ENCODE data around the gene CENPA.

DNA sequence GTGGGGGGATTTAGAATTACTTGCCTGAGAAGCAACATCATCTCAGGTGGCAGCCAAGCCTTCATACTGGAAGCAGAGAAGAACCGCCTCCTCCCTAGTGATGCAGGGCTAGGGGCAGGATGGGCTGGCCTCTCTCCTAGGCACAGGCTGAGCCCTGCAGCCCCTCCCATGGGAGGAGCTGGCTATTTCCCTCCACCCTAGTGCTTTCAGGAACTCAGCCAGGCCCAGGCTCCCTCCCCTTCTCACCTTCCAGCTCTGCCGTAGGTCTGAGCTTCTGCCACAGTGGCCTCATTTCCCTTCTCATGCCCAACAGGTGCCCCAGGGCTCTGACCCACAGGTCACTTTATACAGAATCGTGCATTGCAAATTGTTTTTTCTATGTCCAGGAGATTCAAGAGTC lies 31.0 kb downstream of the CENPA start:
- TF ChIP-seq, protein P1, sequence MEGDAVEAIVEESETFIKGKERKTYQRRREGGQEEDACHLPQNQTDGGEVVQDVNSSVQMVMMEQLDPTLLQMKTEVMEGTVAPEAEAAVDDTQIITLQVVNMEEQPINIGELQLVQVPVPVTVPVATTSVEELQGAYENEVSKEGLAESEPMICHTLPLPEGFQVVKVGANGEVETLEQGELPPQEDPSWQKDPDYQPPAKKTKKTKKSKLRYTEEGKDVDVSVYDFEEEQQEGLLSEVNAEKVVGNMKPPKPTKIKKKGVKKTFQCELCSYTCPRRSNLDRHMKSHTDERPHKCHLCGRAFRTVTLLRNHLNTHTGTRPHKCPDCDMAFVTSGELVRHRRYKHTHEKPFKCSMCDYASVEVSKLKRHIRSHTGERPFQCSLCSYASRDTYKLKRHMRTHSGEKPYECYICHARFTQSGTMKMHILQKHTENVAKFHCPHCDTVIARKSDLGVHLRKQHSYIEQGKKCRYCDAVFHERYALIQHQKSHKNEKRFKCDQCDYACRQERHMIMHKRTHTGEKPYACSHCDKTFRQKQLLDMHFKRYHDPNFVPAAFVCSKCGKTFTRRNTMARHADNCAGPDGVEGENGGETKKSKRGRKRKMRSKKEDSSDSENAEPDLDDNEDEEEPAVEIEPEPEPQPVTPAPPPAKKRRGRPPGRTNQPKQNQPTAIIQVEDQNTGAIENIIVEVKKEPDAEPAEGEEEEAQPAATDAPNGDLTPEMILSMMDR (IDR thresholded peaks at IDR 0.05 in 4 of 5, conservative IDR thresholded peaks at IDR 0.05 in 1 of 5): no peak
- no peak for TF ChIP-seq POLR2A (IDR thresholded peaks at IDR 0.05)
